ENCODE results near the gene PACS1. TPM values are rescaled to one million over a fixed set of nuclear protein-coding genes. Genes with fewer than 3 reads are reported as not detected.

Gene PACS1
- total RNA-seq, 1 experiment from 2014 or later, result 91.8 TPM

DNA sequence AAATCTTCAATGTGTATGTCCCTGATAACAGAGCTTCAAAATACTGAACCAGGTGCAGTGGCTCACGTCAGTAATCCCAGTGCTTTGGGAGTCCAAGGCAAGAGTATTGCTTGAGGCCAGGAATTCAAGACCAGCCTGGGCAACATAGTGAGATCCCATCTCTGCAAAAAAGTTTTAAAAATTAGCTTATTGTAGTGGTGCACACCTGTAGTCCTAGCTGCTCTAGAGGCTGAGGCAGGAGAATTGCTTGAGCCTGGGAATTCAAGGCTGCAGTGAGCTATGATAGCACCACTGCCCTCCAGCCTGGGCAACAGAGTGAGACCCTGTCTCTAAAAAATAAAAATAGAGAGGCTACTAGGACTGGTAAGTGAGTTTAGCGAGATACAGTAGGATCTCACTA, 84.0 kb downstream of the PACS1 start:
- H3K4me1 ChIP-seq (ENCODE audit: control insufficient read depth, insufficient read depth, low read length), result no peaks in the 10 kb centered on the region; the same call in 1 of the 2 replicates
- no peak for DNase-seq (ENCODE audit: low read depth, low spot score)
- H3K27me3 ChIP-seq (ENCODE audit: control insufficient read depth, insufficient read depth, low read length), result no peaks in the 10 kb centered on the region
- BruUV-seq (replicated peaks), result no TSS peak
- intact Hi-C loops (cut with micrococcal nuclease; ENCODE audit: unreplicated experiment) (no loop called here), in situ Hi-C loops (cut with HindIII; ENCODE audit: low pct_unique_long_range_greater_than_20kb, low sequenced_read_pairs) (no loop called here)
- TF ChIP-seq SIN3A (IDR thresholded peaks at IDR 0.05; ENCODE audit: borderline replicate concordance, insufficient read depth, low read depth, low read length) (no peak), TCF7L2 (IDR thresholded peaks at IDR 0.05; ENCODE audit: low read depth, low read length) (no peak), POLR2AphosphoS5 (IDR thresholded peaks at IDR 0.05; ENCODE audit: low read depth, low read length) (no peak)
- TF ChIP-seq, protein P1, sequence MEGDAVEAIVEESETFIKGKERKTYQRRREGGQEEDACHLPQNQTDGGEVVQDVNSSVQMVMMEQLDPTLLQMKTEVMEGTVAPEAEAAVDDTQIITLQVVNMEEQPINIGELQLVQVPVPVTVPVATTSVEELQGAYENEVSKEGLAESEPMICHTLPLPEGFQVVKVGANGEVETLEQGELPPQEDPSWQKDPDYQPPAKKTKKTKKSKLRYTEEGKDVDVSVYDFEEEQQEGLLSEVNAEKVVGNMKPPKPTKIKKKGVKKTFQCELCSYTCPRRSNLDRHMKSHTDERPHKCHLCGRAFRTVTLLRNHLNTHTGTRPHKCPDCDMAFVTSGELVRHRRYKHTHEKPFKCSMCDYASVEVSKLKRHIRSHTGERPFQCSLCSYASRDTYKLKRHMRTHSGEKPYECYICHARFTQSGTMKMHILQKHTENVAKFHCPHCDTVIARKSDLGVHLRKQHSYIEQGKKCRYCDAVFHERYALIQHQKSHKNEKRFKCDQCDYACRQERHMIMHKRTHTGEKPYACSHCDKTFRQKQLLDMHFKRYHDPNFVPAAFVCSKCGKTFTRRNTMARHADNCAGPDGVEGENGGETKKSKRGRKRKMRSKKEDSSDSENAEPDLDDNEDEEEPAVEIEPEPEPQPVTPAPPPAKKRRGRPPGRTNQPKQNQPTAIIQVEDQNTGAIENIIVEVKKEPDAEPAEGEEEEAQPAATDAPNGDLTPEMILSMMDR (IDR thresholded peaks at IDR 0.05), result no peak
- TF ChIP-seq, protein P2, sequence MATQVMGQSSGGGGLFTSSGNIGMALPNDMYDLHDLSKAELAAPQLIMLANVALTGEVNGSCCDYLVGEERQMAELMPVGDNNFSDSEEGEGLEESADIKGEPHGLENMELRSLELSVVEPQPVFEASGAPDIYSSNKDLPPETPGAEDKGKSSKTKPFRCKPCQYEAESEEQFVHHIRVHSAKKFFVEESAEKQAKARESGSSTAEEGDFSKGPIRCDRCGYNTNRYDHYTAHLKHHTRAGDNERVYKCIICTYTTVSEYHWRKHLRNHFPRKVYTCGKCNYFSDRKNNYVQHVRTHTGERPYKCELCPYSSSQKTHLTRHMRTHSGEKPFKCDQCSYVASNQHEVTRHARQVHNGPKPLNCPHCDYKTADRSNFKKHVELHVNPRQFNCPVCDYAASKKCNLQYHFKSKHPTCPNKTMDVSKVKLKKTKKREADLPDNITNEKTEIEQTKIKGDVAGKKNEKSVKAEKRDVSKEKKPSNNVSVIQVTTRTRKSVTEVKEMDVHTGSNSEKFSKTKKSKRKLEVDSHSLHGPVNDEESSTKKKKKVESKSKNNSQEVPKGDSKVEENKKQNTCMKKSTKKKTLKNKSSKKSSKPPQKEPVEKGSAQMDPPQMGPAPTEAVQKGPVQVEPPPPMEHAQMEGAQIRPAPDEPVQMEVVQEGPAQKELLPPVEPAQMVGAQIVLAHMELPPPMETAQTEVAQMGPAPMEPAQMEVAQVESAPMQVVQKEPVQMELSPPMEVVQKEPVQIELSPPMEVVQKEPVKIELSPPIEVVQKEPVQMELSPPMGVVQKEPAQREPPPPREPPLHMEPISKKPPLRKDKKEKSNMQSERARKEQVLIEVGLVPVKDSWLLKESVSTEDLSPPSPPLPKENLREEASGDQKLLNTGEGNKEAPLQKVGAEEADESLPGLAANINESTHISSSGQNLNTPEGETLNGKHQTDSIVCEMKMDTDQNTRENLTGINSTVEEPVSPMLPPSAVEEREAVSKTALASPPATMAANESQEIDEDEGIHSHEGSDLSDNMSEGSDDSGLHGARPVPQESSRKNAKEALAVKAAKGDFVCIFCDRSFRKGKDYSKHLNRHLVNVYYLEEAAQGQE (IDR thresholded peaks at IDR 0.05; ENCODE audit: insufficient read depth in 1 of 2, low read depth in 2 of 2, low read length in 1 of 2), result no peak
- no peak for ATAC-seq
- no peak overlapping the region for H3K27ac ChIP-seq (ENCODE audit: low read length)
- ChIA-PET POLR2A (interaction anchor here (0.6 kb wide), 1 partner anchor 51 kb away, joined by 4 read pairs; no protein-coding TSS in a partner anchor), CTCF (no interaction called here)
- H3K9me3 ChIP-seq (ENCODE audit: control insufficient read depth, insufficient read depth, low read depth, low read length), result no peaks in the 10 kb centered on the region
- H3K4me3 ChIP-seq (ENCODE audit: low read depth in 2 of 2, low read length in 2 of 2), result no peak overlapping the region
- H3K36me3 ChIP-seq (ENCODE audit: control insufficient read depth, insufficient read depth, low read length), result no peaks in the 10 kb centered on the region

DNA sequence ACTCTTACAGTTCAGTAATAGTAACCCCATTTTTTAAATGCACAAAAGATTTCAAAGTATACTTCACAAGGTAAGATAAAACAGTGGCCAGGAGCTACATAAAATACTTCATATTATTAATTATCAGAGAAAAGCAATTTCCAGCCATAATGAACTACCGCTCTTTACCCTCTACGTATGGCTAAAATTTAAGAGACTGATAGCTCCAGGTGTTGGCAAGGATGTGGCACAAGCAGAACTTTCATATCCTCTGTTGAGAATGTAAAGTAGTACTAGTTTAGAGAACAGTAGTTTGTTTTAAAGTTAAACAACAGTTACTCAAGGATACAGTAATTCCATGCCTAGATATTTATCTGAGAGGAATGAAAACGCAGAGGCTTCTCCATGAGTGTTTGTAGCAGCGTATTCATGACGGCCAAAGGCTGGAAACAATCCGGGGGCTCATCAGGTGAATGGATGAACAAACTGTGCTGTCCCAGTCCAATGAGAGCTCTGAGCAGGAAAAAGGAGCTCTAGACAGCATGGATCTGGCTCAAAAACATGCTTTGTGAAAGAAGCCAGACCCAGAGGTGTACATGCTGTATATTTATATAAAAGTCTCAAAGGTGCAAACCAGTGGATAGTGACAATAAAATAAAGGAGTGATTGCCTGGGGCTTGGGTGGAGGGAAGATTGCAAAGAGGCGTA, 85.5 kb downstream of the PACS1 start:
- TF ChIP-seq, protein P2 (IDR thresholded peaks at IDR 0.05; ENCODE audit: insufficient read depth in 1 of 2, low read depth in 2 of 2, low read length in 1 of 2), result no peak
- TF ChIP-seq SIN3A (IDR thresholded peaks at IDR 0.05; ENCODE audit: borderline replicate concordance, insufficient read depth, low read depth, low read length) (no peak), POLR2AphosphoS5 (IDR thresholded peaks at IDR 0.05; ENCODE audit: low read depth, low read length) (no peak), TCF7L2 (IDR thresholded peaks at IDR 0.05; ENCODE audit: low read depth, low read length) (no peak)
- TF ChIP-seq, protein P1 (IDR thresholded peaks at IDR 0.05), result no peak
- H3K27me3 ChIP-seq (ENCODE audit: control insufficient read depth, insufficient read depth, low read length), result no peaks in the 10 kb centered on the region
- ATAC-seq (no peak), DNase-seq (ENCODE audit: low read depth, low spot score) (no peak)
- ChIA-PET CTCF (interaction anchor here (0.6 kb wide), 1 partner anchor 111 kb away, joined by 3 read pairs; no protein-coding TSS in a partner anchor), POLR2A (interaction anchor here (0.5 to 0.6 kb wide), 2 partner anchors 8 to 1011 kb away, joined by 3 read pairs; no protein-coding TSS in a partner anchor)
- BruUV-seq (replicated peaks), result no TSS peak
- in situ Hi-C loops (cut with HindIII; ENCODE audit: low pct_unique_long_range_greater_than_20kb, low sequenced_read_pairs), result no loop called here
- no peaks in the 10 kb centered on the region for H3K9me3 ChIP-seq (ENCODE audit: control insufficient read depth, insufficient read depth, low read depth, low read length)
- H3K27ac ChIP-seq (ENCODE audit: low read length), result no peak overlapping the region
- H3K4me3 ChIP-seq (ENCODE audit: low read depth in 2 of 2, low read length in 2 of 2), result no peak overlapping the region
- no peaks in the 10 kb centered on the region; the same call in 1 of the 2 replicates for H3K4me1 ChIP-seq (ENCODE audit: control insufficient read depth, insufficient read depth, low read length)
- no peaks in the 10 kb centered on the region for H3K36me3 ChIP-seq (ENCODE audit: control insufficient read depth, insufficient read depth, low read length)
- intact Hi-C loops (cut with micrococcal nuclease; ENCODE audit: unreplicated experiment), result no loop called here

Data from Panc1 (cell line).